Superior temporal gyrus (tissue), 1 donor: ENCODE results near the gene THADA.
"Not testable (repeated sequence)": the region's sequence is repeated elsewhere in the genome, so short reads cannot be mapped to it uniquely, and the experiment has no call there.

Experiments
- DNase-seq: peaks from one replicate; pipeline ENCODE4 v3.0.0-alpha.2; 2016; ENCODE audit errors: extremely low spot score

THADA gene

GRCh38 chr2:43595603-43596412 is at the start of gene THADA:
TSS of gene THADA (minus strand) at chr2:43596038. CDS start at chr2:43592392, 3,646 bp downstream.
- DNase-seq: peak; percentile 100

GRCh38 chr2:43643680-43644079 is 47.8 kb upstream of the THADA start:
- no peak for DNase-seq

GRCh38 chr2:43642363-43642762 is 46.5 kb upstream of the THADA start:
- DNase-seq: no peak

GRCh38 chr2:43637030-43637803 is 41.4 kb upstream of the THADA start, which contains the start of gene PLEKHH2:
TSS of gene PLEKHH2 (plus strand) at chr2:43637260. CDS start at chr2:43644674, 7,414 bp downstream.
- peak; percentile 61 for DNase-seq

- no peak for DNase-seq
Measured at GRCh38 chr2:43636621-43637020, 40.8 kb upstream of the THADA start.

- DNase-seq: not testable (repeated sequence)
Measured at GRCh38 chr2:43636153-43636552, 40.3 kb upstream of the THADA start.

- peak; percentile 33 for DNase-seq
Measured at GRCh38 chr2:43634604-43635306, 38.9 kb upstream of the THADA start.

GRCh38 chr2:43631618-43632317 is 35.9 kb upstream of the THADA start:
- DNase-seq: no peak

- DNase-seq: no peak
Measured at GRCh38 chr2:43622931-43623451, 27.2 kb upstream of the THADA start.

GRCh38 chr2:43619511-43619910 is 23.7 kb upstream of the THADA start:
- no peak for DNase-seq

GRCh38 chr2:43616967-43617680 is 21.3 kb upstream of the THADA start:
- no peak for DNase-seq

GRCh38 chr2:43612944-43613343 is 17.1 kb upstream of the THADA start:
- no peak for DNase-seq

GRCh38 chr2:43611987-43612894 is 16.4 kb upstream of the THADA start:
- peak; percentile 84 for DNase-seq

GRCh38 chr2:43610361-43610760 is 14.5 kb upstream of the THADA start:
- no peak for DNase-seq

- DNase-seq: peak; percentile 80
Measured at GRCh38 chr2:43609290-43609918, 13.6 kb upstream of the THADA start.

- DNase-seq: no peak
Measured at GRCh38 chr2:43605851-43606250, 10.0 kb upstream of the THADA start.

GRCh38 chr2:43605079-43605655 is 9.3 kb upstream of the THADA start:
- peak; percentile 68 for DNase-seq

- DNase-seq: no peak
Measured at GRCh38 chr2:43604674-43605073, 8.8 kb upstream of the THADA start.

GRCh38 chr2:43600596-43600995 is 4.8 kb upstream of the THADA start:
- DNase-seq: not testable (repeated sequence)
